RKO (cell line): ENCODE measurements around the gene SAXO2.
"Not testable (repeated sequence)": the region's sequence is repeated elsewhere in the genome, so short reads cannot be mapped to it uniquely, and the experiment has no call there.

Source experiments
- DNase-seq: peaks from one replicate; pipeline ENCODE4 v3.0.0-alpha.2; 2016; ENCODE audit warnings: low spot score

The SAXO2 gene

GRCh38 chr15:82286475-82286874, 23.9 kb downstream of the SAXO2 start:
- DNase-seq = not testable (repeated sequence)

GRCh38 chr15:82288202-82288601, 25.6 kb downstream of the SAXO2 start:
- DNase-seq = not testable (repeated sequence)

- DNase-seq = no peak
Observed at GRCh38 chr15:82292271-82292670, 29.7 kb downstream of the SAXO2 start.

GRCh38 chr15:82294061-82294690, 31.6 kb downstream of the SAXO2 start:
- DNase-seq = no peak

- DNase-seq = no peak
Observed at GRCh38 chr15:82297546-82297945, 34.9 kb downstream of the SAXO2 start.

- no peak for DNase-seq
Observed at GRCh38 chr15:82298032-82298431, 35.4 kb downstream of the SAXO2 start.

GRCh38 chr15:82298520-82298919, 35.9 kb downstream of the SAXO2 start:
- no peak for DNase-seq

GRCh38 chr15:82299511-82299914, 36.9 kb downstream of the SAXO2 start:
- DNase-seq = not testable (repeated sequence)

- DNase-seq = not testable (repeated sequence)
Observed at GRCh38 chr15:82300326-82300725, 37.7 kb downstream of the SAXO2 start.

- no peak for DNase-seq
Observed at GRCh38 chr15:82300883-82301282, 38.3 kb downstream of the SAXO2 start.

GRCh38 chr15:82301296-82302016, 38.8 kb downstream of the SAXO2 start:
- DNase-seq = no peak

- no peak for DNase-seq
Observed at GRCh38 chr15:82303956-82304777, 41.5 kb downstream of the SAXO2 start.

- DNase-seq = no peak
Observed at GRCh38 chr15:82304778-82305090, 42.1 kb downstream of the SAXO2 start.

- no peak for DNase-seq
Observed at GRCh38 chr15:82305621-82306048, 43.0 kb downstream of the SAXO2 start.

- DNase-seq = no peak
Observed at GRCh38 chr15:82306791-82307713, 44.4 kb downstream of the SAXO2 start.

- no peak for DNase-seq
Observed at GRCh38 chr15:82307714-82308081, 45.1 kb downstream of the SAXO2 start.

GRCh38 chr15:82309802-82310201, 47.2 kb downstream of the SAXO2 start:
- no peak for DNase-seq

GRCh38 chr15:82311321-82311720, 48.7 kb downstream of the SAXO2 start:
- DNase-seq = not testable (repeated sequence)

GRCh38 chr15:82312586-82313349, 50.1 kb downstream of the SAXO2 start:
- no peak for DNase-seq

GRCh38 chr15:82313446-82313845, 50.8 kb downstream of the SAXO2 start:
- no peak for DNase-seq
